ENCODE measurements around the gene COLEC11. TPM values are rescaled to one million over a fixed set of nuclear protein-coding genes. Genes with fewer than 3 reads are reported as not detected.
A peak's percentile ranks its signal among the peaks of the same experiment; 100 is the strongest.

Gene COLEC11
- total and polyA plus RNA-seq, 2 of the 13 experiments (the other 11 are each of a cell fraction or from before 2014, with no cell fraction given): 1.5 to 3.0 TPM

DNA sequence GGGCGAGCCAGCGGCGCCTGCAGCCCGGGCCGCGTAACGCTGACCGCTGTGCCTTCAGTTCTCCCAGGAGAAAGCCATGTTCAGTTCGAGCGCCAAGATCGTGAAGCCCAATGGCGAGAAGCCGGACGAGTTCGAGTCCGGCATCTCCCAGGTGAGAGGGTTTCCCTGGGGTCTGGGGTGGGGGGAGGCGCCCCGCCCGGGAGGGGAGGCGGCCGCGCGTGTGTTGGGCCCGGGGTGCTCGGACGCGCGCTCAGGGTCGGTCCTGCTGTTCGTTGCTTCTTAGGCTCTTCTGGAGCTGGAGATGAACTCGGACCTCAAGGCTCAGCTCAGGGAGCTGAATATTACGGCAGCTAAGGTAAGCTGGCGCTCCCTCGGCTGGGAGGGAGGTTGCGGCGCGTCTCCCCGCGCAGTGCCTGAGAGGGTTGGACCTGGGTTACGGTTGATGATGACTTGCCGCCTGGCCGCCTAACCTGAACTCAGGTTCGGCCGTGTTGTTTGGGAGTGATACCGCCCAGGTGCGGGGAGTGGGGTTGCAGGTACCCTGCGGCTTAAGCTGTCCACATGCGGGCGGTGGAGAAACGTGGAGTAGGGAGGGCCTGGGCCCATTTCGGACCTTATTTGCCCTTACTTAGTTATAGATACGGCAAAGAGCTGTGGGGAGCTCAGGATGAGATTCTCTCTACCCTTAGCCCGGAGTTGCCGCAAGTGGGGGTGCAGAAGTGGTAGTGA lies 19.2 kb upstream of the COLEC11 start (continued):
- no peak for TF ChIP-seq NONO (IDR thresholded peaks at IDR 0.05)
- no peak; the same call in none of the 2 replicates for TF ChIP-seq NONO (CRISPR knock-in tag; conservative IDR thresholded peaks at IDR 0.05)
- TF ChIP-seq HIVEP1 (CRISPR knock-in tag; IDR thresholded peaks at IDR 0.05): 0 out of 2 replicates have a peak, but pooled peaks have one; percentile 37
- TF ChIP-seq, protein P1, sequence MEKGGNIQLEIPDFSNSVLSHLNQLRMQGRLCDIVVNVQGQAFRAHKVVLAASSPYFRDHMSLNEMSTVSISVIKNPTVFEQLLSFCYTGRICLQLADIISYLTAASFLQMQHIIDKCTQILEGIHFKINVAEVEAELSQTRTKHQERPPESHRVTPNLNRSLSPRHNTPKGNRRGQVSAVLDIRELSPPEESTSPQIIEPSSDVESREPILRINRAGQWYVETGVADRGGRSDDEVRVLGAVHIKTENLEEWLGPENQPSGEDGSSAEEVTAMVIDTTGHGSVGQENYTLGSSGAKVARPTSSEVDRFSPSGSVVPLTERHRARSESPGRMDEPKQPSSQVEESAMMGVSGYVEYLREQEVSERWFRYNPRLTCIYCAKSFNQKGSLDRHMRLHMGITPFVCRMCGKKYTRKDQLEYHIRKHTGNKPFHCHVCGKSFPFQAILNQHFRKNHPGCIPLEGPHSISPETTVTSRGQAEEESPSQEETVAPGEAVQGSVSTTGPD (CRISPR knock-in tag; IDR thresholded peaks at IDR 0.05): no peak
- TF ChIP-seq ZNF780A (CRISPR knock-in tag; IDR thresholded peaks at IDR 0.05): 0 out of 2 replicates have a peak, but pooled peaks have one; percentile 41
- TF ChIP-seq, protein P2, sequence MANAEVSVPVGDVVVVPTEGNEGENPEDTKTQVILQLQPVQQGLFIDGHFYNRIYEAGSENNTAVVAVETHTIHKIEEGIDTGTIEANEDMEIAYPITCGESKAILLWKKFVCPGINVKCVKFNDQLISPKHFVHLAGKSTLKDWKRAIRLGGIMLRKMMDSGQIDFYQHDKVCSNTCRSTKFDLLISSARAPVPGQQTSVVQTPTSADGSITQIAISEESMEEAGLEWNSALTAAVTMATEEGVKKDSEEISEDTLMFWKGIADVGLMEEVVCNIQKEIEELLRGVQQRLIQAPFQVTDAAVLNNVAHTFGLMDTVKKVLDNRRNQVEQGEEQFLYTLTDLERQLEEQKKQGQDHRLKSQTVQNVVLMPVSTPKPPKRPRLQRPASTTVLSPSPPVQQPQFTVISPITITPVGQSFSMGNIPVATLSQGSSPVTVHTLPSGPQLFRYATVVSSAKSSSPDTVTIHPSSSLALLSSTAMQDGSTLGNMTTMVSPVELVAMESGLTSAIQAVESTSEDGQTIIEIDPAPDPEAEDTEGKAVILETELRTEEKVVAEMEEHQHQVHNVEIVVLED (CRISPR knock-in tag; IDR thresholded peaks at IDR 0.05; ENCODE audit: borderline replicate concordance): no peak
- no peak for TF ChIP-seq GATA4 (IDR thresholded peaks at IDR 0.05; ENCODE audit: borderline replicate concordance, low read depth)
- TF ChIP-seq MTF2 (CRISPR knock-in tag; IDR thresholded peaks at IDR 0.05; ENCODE audit: borderline replicate concordance): no peak
- TF ChIP-seq LRRFIP1 (CRISPR knock-in tag; conservative IDR thresholded peaks at IDR 0.05): no peak
- TF ChIP-seq, protein P3, sequence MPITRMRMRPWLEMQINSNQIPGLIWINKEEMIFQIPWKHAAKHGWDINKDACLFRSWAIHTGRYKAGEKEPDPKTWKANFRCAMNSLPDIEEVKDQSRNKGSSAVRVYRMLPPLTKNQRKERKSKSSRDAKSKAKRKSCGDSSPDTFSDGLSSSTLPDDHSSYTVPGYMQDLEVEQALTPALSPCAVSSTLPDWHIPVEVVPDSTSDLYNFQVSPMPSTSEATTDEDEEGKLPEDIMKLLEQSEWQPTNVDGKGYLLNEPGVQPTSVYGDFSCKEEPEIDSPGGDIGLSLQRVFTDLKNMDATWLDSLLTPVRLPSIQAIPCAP (CRISPR knock-in tag; IDR thresholded peaks at IDR 0.05; ENCODE audit: low read depth): no peak
- TF ChIP-seq RELA (CRISPR knock-in tag; IDR thresholded peaks at IDR 0.05): no peak
- TF ChIP-seq HDAC1 (CRISPR knock-in tag; IDR thresholded peaks at IDR 0.05): no peak; the same call in none of the 2 replicates
- no peak; the same call in 1 of the 2 replicates for TF ChIP-seq ARID4A (CRISPR knock-in tag; IDR thresholded peaks at IDR 0.05; ENCODE audit: borderline replicate concordance)
- TF ChIP-seq ZNF460 (CRISPR knock-in tag; IDR thresholded peaks at IDR 0.05; ENCODE audit: borderline replicate concordance): no peak
- no peak for TF ChIP-seq TBX3 (IDR thresholded peaks at IDR 0.05; ENCODE audit: borderline replicate concordance)
